ENCODE measurements around the gene SPDEF.

Gene SPDEF

GRCh38 chr6:34555328-34555727 is 801 bp downstream of the SPDEF start:
- ChIA-PET CTCF (interaction anchor here (0.9 kb wide), 1 partner anchor 49 kb away, joined by 3 read pairs; no protein-coding TSS in a partner anchor), POLR2A (no interaction called here)
- no peak for TF ChIP-seq CTCF (IDR thresholded peaks at IDR 0.05; ENCODE audit: control extremely low read depth, extremely low read depth, low read depth, missing control alignments)
- no peak for DNase-seq (ENCODE audit: extremely low spot score)

DNA sequence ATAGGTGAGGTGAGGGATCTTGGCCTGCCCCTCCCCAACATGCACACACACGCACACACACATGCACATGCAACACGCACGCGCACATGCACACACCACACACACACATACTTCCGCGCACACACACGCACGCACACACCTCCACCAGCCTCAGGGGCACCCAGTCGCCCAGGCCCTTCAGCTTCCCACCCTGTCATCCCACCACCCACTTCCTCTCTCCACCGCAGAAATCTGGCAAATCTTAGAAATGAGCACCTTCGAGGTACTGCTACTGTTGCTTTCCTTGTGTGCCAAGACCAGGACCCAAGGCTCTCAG is 1.2 kb downstream of the SPDEF start:
- CTCF ChIA-PET, result interaction anchor here (0.9 kb wide), 1 partner anchor 49 kb away, joined by 3 read pairs; no protein-coding TSS in a partner anchor

GRCh38 chr6:34554291-34555006 is 1.7 kb downstream of the SPDEF start:
- CTCF ChIA-PET, result interaction anchor here (0.9 kb wide), 1 partner anchor 49 kb away, joined by 3 read pairs; no protein-coding TSS in a partner anchor
- no peak for DNase-seq (ENCODE audit: extremely low spot score)
- POLR2A ChIA-PET, result no interaction called here
- no peak for TF ChIP-seq CTCF (IDR thresholded peaks at IDR 0.05; ENCODE audit: control extremely low read depth, extremely low read depth, low read depth, missing control alignments)

More for the DNA sequence above, 1.2 kb downstream of the SPDEF start:
- POLR2A ChIA-PET, result no interaction called here
- no peak for TF ChIP-seq CTCF (IDR thresholded peaks at IDR 0.05; ENCODE audit: control extremely low read depth, extremely low read depth, low read depth, missing control alignments)
- DNase-seq (ENCODE audit: extremely low spot score), result no peak

- no peak for DNase-seq (ENCODE audit: extremely low spot score)
- ChIA-PET CTCF (no interaction called here), POLR2A (no interaction called here)
Observed at GRCh38 chr6:34553750-34554149, 2.4 kb downstream of the SPDEF start.

GRCh38 chr6:34553146-34553545 is 3.0 kb downstream of the SPDEF start:
- no peak for TF ChIP-seq CTCF (IDR thresholded peaks at IDR 0.05; ENCODE audit: control extremely low read depth, extremely low read depth, low read depth, missing control alignments)
- POLR2A ChIA-PET, result no interaction called here

More at GRCh38 chr6:34553750-34554149, 2.4 kb downstream of the SPDEF start:
- TF ChIP-seq CTCF (IDR thresholded peaks at IDR 0.05; ENCODE audit: control extremely low read depth, extremely low read depth, low read depth, missing control alignments), result no peak

GRCh38 chr6:34552620-34553019 is 3.5 kb downstream of the SPDEF start:
- POLR2A ChIA-PET, result no interaction called here
- CTCF ChIA-PET, result no interaction called here
- no peak for TF ChIP-seq CTCF (IDR thresholded peaks at IDR 0.05; ENCODE audit: control extremely low read depth, extremely low read depth, low read depth, missing control alignments)
- no peak for DNase-seq (ENCODE audit: extremely low spot score)

More at GRCh38 chr6:34553146-34553545, 3.0 kb downstream of the SPDEF start:
- no peak for DNase-seq (ENCODE audit: extremely low spot score)
- CTCF ChIA-PET, result no interaction called here
